Measurements from ENCODE around the gene ZNF302.
"Not testable (repeated sequence)": the region's sequence is repeated elsewhere in the genome, so short reads cannot be mapped to it uniquely, and the experiment has no call there.

DNA sequence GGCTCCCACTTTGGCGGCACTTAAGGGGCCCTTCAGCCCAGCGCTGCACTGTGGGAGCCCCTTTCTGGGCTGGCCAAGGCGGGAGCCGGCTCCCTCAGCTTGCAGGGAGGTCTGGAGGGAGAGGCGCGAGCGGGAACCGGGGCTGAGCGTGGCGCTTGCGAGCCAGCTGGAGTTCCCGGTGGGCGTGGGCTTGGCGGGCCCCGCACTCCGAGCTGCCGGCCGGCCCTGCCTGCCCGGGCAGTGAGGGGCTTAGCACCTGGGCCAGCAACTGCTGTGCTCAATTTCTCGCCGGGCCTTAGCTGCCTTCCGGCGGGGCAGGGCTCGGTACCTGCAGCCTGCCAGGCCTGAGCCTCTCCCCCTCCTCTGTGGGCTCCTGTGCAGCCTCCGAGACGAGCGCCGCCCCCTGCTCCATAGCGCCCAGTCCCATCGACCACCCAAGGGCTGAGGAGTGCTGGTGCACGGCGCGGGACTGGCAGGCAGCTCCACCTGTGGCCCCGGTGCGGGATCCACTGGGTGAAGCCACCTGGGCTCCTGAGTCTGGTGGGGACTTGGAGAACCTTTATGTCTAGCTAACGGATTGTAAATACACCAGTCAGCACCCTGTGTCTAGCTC, 9.3 kb upstream of the ZNF302 start:
- TF ChIP-seq NRF1 (IDR thresholded peaks at IDR 0.05; ENCODE audit: low read depth, low read length); RFX5 (IDR thresholded peaks at IDR 0.05; ENCODE audit: low read length); ELF1 (IDR thresholded peaks at IDR 0.05); EZH2phosphoT487 (IDR thresholded peaks at IDR 0.05; ENCODE audit: borderline replicate concordance, low read depth); GATA2 (CRISPR knock-in tag; IDR thresholded peaks at IDR 0.05); RAD21 (IDR thresholded peaks at IDR 0.05; ENCODE audit: low read length); POLR2AphosphoS5 (IDR thresholded peaks at IDR 0.05; ENCODE audit: low read depth, low read length); SMC3 (IDR thresholded peaks at IDR 0.05; ENCODE audit: low read depth, low read length); YY1 (IDR thresholded peaks at IDR 0.05; ENCODE audit: low read depth); TAF1 (IDR thresholded peaks at IDR 0.05; ENCODE audit: borderline replicate concordance, low read depth, low read length): not testable (repeated sequence)
- TF ChIP-seq, protein P1, sequence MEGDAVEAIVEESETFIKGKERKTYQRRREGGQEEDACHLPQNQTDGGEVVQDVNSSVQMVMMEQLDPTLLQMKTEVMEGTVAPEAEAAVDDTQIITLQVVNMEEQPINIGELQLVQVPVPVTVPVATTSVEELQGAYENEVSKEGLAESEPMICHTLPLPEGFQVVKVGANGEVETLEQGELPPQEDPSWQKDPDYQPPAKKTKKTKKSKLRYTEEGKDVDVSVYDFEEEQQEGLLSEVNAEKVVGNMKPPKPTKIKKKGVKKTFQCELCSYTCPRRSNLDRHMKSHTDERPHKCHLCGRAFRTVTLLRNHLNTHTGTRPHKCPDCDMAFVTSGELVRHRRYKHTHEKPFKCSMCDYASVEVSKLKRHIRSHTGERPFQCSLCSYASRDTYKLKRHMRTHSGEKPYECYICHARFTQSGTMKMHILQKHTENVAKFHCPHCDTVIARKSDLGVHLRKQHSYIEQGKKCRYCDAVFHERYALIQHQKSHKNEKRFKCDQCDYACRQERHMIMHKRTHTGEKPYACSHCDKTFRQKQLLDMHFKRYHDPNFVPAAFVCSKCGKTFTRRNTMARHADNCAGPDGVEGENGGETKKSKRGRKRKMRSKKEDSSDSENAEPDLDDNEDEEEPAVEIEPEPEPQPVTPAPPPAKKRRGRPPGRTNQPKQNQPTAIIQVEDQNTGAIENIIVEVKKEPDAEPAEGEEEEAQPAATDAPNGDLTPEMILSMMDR (IDR thresholded peaks at IDR 0.05), result not testable (repeated sequence)
- TF ChIP-seq, protein P2, sequence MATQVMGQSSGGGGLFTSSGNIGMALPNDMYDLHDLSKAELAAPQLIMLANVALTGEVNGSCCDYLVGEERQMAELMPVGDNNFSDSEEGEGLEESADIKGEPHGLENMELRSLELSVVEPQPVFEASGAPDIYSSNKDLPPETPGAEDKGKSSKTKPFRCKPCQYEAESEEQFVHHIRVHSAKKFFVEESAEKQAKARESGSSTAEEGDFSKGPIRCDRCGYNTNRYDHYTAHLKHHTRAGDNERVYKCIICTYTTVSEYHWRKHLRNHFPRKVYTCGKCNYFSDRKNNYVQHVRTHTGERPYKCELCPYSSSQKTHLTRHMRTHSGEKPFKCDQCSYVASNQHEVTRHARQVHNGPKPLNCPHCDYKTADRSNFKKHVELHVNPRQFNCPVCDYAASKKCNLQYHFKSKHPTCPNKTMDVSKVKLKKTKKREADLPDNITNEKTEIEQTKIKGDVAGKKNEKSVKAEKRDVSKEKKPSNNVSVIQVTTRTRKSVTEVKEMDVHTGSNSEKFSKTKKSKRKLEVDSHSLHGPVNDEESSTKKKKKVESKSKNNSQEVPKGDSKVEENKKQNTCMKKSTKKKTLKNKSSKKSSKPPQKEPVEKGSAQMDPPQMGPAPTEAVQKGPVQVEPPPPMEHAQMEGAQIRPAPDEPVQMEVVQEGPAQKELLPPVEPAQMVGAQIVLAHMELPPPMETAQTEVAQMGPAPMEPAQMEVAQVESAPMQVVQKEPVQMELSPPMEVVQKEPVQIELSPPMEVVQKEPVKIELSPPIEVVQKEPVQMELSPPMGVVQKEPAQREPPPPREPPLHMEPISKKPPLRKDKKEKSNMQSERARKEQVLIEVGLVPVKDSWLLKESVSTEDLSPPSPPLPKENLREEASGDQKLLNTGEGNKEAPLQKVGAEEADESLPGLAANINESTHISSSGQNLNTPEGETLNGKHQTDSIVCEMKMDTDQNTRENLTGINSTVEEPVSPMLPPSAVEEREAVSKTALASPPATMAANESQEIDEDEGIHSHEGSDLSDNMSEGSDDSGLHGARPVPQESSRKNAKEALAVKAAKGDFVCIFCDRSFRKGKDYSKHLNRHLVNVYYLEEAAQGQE (IDR thresholded peaks at IDR 0.05; ENCODE audit: low read depth, low read length), result not testable (repeated sequence)
- TF ChIP-seq, protein P3, sequence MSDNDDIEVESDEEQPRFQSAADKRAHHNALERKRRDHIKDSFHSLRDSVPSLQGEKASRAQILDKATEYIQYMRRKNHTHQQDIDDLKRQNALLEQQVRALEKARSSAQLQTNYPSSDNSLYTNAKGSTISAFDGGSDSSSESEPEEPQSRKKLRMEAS (IDR thresholded peaks at IDR 0.05; ENCODE audit: low read depth), result not testable (repeated sequence)
- TF ChIP-seq, protein P4, sequence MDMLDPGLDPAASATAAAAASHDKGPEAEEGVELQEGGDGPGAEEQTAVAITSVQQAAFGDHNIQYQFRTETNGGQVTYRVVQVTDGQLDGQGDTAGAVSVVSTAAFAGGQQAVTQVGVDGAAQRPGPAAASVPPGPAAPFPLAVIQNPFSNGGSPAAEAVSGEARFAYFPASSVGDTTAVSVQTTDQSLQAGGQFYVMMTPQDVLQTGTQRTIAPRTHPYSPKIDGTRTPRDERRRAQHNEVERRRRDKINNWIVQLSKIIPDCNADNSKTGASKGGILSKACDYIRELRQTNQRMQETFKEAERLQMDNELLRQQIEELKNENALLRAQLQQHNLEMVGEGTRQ (IDR thresholded peaks at IDR 0.05; ENCODE audit: borderline replicate concordance, low read depth, low read length), result not testable (repeated sequence)
